ENCODE results near the gene LRMDA.

The LRMDA gene

DNA sequence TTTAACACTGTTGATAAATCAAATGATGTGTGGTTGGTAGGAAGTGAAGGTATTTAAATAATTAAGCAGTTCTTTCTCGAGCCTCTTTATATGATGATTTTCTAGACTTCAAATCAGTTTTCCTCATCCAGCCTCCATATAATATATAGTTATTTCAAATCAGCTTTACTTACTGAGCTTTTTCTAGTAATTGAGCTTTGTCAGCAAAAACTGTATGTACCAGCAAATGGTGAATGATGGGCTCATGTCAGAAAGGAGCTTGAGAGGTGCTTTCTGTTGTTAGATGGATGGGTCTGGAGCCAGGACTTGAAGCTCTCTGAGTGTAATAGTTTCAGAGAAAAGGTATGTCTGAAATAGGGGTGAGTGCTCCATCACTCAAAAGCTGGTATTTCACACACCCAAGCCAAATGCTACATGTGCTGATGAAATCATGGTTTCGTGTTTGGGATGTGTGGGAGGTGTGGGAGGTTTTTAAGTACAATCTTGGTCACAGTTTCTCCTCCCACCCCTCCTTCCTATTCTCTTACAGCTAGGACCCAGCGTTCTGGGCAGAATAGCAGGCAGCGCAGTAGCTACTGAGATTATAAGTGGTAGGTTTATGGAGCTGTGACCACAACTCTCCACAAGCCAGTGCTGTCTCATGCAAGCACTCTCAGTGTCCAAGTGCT lies 55.8 kb downstream of the LRMDA start:
- in situ Hi-C loops (cut with HindIII; ENCODE audit: low sequenced_read_pairs) = no loop called here
- H3K4me3 ChIP-seq (ENCODE audit: low read depth, low read length) = no peak overlapping the region
- TF ChIP-seq, protein P1, sequence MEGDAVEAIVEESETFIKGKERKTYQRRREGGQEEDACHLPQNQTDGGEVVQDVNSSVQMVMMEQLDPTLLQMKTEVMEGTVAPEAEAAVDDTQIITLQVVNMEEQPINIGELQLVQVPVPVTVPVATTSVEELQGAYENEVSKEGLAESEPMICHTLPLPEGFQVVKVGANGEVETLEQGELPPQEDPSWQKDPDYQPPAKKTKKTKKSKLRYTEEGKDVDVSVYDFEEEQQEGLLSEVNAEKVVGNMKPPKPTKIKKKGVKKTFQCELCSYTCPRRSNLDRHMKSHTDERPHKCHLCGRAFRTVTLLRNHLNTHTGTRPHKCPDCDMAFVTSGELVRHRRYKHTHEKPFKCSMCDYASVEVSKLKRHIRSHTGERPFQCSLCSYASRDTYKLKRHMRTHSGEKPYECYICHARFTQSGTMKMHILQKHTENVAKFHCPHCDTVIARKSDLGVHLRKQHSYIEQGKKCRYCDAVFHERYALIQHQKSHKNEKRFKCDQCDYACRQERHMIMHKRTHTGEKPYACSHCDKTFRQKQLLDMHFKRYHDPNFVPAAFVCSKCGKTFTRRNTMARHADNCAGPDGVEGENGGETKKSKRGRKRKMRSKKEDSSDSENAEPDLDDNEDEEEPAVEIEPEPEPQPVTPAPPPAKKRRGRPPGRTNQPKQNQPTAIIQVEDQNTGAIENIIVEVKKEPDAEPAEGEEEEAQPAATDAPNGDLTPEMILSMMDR (IDR thresholded peaks at IDR 0.05; ENCODE audit: low read depth, low read length, missing control alignments) = no peak
- no peak for DNase-seq (ENCODE audit: low read depth)

DNA sequence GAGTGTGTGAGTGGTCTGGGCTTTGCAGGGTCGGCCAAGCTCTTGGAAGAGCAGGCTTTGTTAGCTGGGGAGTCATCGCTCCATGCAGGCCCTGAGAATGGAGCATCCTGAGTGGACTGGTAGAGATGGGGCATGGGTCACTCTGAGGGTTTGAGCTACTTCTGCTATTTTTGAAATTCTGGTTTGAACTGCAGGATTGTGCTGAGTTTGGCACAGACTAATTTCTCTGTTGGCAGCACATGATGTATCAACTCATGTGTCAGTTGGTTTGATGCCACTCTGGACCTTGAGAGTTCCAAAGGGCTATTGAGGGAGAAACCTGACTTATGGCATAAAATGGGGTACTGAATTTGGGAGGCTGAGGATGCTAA lies 56.3 kb downstream of the LRMDA start:
- in situ Hi-C loops (cut with HindIII; ENCODE audit: low sequenced_read_pairs) = no loop called here
- TF ChIP-seq, protein P1 (IDR thresholded peaks at IDR 0.05; ENCODE audit: low read depth, low read length, missing control alignments) = no peak
- no peak for DNase-seq (ENCODE audit: low read depth)
- no peak overlapping the region for H3K4me3 ChIP-seq (ENCODE audit: low read depth, low read length)

DNA sequence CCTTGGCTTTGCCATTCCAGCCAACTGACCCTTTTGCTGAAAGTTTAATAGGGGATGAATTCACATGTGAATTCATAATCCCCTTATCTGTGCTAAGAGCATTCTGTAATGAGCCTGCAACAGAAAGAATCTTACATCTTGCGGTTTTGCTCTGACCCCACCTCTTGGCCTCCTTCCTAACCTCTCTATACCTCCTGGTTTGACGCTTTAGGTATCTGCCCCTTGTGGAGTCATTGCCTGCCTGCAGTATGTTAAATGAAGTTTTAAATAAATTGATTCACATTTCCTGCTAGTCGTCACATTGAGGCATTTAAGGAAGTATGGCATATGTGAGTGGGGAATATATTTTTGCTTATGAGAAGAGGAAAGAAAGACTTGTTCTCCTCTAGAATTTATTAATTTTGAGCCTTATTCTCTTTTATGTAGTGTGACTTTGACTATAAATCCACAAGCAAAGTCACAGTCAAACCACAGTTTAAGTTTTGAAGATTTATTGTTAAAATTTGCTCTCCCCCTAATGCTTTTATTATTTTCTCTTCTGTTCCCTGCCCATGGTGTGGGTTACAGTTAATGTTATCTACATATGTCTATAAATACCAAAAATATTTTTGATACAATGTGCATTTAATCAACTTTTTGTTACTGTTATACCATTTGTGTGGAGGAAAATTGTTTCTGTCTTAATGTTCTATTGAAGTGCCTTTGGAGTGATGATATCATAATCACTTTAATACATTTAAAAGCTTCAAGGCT lies 60.9 kb downstream of the LRMDA start:
- no peak overlapping the region for H3K4me3 ChIP-seq (ENCODE audit: low read depth, low read length)
- DNase-seq (ENCODE audit: low read depth) = no peak
- in situ Hi-C loops (cut with HindIII; ENCODE audit: low sequenced_read_pairs) = no loop called here
- TF ChIP-seq, protein P1 (IDR thresholded peaks at IDR 0.05; ENCODE audit: low read depth, low read length, missing control alignments) = no peak

DNA sequence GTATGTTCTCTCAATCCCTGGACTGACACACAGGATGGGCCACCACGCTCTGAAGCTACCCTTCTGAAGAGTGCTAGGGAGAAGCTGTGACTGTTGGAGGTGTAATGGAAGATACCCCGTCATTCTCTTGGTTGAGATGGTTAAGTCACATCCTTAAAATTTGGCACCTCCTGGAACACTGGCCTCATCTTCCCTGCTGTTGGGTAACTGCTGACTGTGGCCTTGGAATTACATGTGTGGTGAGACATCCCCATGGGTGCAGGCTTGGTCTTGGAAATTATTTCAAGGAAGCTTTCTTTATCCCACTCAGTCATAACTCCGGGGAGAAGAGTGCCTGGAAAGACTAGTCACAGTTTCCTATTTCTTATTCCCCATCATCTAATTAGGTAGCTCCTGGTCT lies 62.0 kb downstream of the LRMDA start:
- H3K4me3 ChIP-seq (ENCODE audit: low read depth, low read length) = no peak overlapping the region
- in situ Hi-C loops (cut with HindIII; ENCODE audit: low sequenced_read_pairs) = no loop called here
- DNase-seq (ENCODE audit: low read depth) = no peak

DNA sequence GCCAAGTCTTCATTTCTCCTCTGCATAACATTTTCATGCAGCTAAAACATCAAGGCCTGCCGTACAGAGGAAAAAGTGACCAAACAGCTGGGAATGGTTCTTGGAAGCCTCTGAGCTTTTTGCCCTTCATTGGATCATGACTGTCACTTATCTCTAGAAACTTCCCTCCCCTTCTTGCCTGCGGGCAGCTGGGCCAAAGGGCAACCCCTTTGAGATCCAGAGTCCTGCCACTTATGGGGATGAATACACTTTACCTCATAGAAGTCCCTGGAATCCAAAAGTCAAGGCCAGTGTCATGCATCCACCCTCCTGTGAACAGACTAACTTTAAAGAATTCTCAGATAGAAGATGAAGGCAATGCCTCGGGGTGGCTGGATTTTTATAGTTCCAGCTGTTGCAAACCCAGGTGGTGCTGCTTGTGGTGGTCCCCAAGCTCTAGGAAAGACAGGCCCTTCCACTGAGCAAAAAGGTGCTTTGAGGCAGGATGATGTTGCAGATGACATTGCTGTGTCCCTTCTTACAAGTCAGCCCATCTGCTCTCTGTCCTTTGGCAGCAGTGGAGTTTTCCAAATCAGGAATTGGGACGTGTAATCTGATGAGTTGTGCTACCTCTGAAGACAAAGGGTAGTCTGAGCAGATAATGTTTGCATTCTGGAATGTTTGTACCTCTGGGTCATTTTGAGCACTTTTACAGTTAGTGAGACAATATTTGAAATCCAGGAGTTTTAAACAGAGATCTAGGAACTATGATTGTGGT lies 64.2 kb downstream of the LRMDA start:
- DNase-seq (ENCODE audit: low read depth) = no peak
- TF ChIP-seq, protein P1 (IDR thresholded peaks at IDR 0.05; ENCODE audit: low read depth, low read length, missing control alignments) = no peak
- H3K4me3 ChIP-seq (ENCODE audit: low read depth, low read length) = no peak overlapping the region
- in situ Hi-C loops (cut with HindIII; ENCODE audit: low sequenced_read_pairs) = no loop called here

More for the DNA sequence above, 62.0 kb downstream of the LRMDA start:
- TF ChIP-seq, protein P1 (IDR thresholded peaks at IDR 0.05; ENCODE audit: low read depth, low read length, missing control alignments) = no peak

DNA sequence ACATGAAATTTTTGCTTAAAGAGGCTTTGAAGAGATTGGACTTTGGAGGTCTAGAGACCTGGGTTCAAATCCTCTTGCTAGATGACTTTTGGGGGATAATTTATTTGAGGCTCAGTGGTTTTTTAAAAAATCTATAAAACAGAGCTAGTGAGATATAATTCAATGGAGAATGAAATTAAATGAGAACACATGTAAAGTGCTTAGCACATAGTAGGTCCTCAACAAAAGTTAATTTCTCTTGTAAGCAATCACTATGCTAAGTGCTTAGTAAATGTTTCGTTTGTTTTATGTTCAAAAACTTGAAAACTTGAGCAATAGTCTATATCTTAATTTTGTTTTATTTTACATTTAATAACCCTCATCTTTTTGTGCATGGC lies 64.8 kb downstream of the LRMDA start:
- TF ChIP-seq, protein P1 (IDR thresholded peaks at IDR 0.05; ENCODE audit: low read depth, low read length, missing control alignments) = no peak
- in situ Hi-C loops (cut with HindIII; ENCODE audit: low sequenced_read_pairs) = no loop called here

More for the DNA sequence above, 64.8 kb downstream of the LRMDA start:
- no peak overlapping the region for H3K4me3 ChIP-seq (ENCODE audit: low read depth, low read length)
- no peak for DNase-seq (ENCODE audit: low read depth)

All from astrocyte of the cerebellum (primary cell).